PC-3 (cell line): ENCODE results near the gene ST6GALNAC6. TPM values are rescaled to one million over a fixed set of nuclear protein-coding genes. Genes with fewer than 3 reads are reported as not detected.

ENCODE experiments used
- ATAC-seq: fragments of 200-7000 bp; cut with Tn5 transposase; 2 replicates; pipeline ENCODE4 v1.9.1; 2020; ENCODE audit warnings: mild to moderate bottlenecking, moderate library complexity
- BruUV-seq: library from RNA; stranded (reverse); fragments of 400-500 nt; replicated peaks from 2 replicates; lab custom pipeline; 2021; lab: Mats Ljungman, UMichigan
- CTCF ChIA-PET: fragments of 300-600 bp; sonication (Branson Sonifier 250); formaldehyde crosslinking; loops from one replicate; lab custom pipeline; 2022; ENCODE audit warnings: antibody characterized with exemption; lab: Charles Lee
- POLR2A ChIA-PET: fragments of 300-600 bp; sonication (Branson Sonifier 250); formaldehyde crosslinking; loops from one replicate; lab custom pipeline; 2022; ENCODE audit warnings: antibody characterized with exemption; ENCODE audit not compliant: unreplicated experiment; lab: Charles Lee
- DNase-seq: peaks from one replicate; pipeline ENCODE4 v3.0.0-alpha.2; 2015
- H2AFZ ChIP-seq: fragments of 300-600 bp; sonication (generic); 2 replicates; pipeline ENCODE4 v1.6.0; 2016; ENCODE audit warnings: antibody characterized with exemption, low read length
- H3F3A ChIP-seq: fragments of 300-600 bp; sonication (generic); one replicate; pipeline ENCODE4 v1.6.0; 2017; ENCODE audit warnings: antibody characterized with exemption, low read length, control low read depth, mild to moderate bottlenecking; ENCODE audit not compliant: unreplicated experiment
- H3K27ac ChIP-seq: fragments of 300-600 bp; sonication (generic); 2 replicates; pipeline ENCODE4 v1.5.1; 2016; ENCODE audit warnings: mild to moderate bottlenecking, low read length
- H3K27me3 ChIP-seq: fragments of 300-600 bp; sonication (generic); 2 replicates; pipeline ENCODE4 v1.6.1; 2016; ENCODE audit warnings: low read length, mixed read lengths
- H3K36me3 ChIP-seq: fragments of 300-600 bp; sonication (generic); 2 replicates; pipeline ENCODE4 v1.6.1; 2016; ENCODE audit warnings: low read depth, mixed run types, low read length, mixed read lengths
- H3K4me1 ChIP-seq: fragments of 300-600 bp; sonication (generic); 2 replicates; pipeline ENCODE4 v1.5.1; 2016; ENCODE audit warnings: low read length; ENCODE audit not compliant: insufficient read depth
- H3K4me2 ChIP-seq: fragments of 300-600 bp; sonication (generic); 2 replicates; pipeline ENCODE4 v1.6.0; 2016; ENCODE audit warnings: low read length
- H3K4me3 ChIP-seq: fragments of 300-600 bp; sonication (generic); 2 replicates; pipeline ENCODE4 v1.5.1; 2016; ENCODE audit warnings: mild to moderate bottlenecking, low read length, mixed read lengths
- H3K79me2 ChIP-seq: fragments of 300-600 bp; sonication (generic); 2 replicates; pipeline ENCODE4 v1.6.1; 2017; ENCODE audit warnings: low read length, mixed read lengths
- H3K9ac ChIP-seq: fragments of 300-600 bp; sonication (generic); 2 replicates; pipeline ENCODE4 v1.6.0; 2016; ENCODE audit warnings: mild to moderate bottlenecking, low read length
- H3K9me2 ChIP-seq: fragments of 300-600 bp; sonication (generic); replicated peaks from 2 replicates; pipeline ENCODE4 v1.6.1; 2016; ENCODE audit warnings: mixed run types, low read length, mixed read lengths
- H3K9me3 ChIP-seq: fragments of 300-600 bp; sonication (generic); 2 replicates; pipeline ENCODE4 v1.6.1; 2016; ENCODE audit warnings: low read length, mixed read lengths
- H4K20me1 ChIP-seq: fragments of 300-600 bp; sonication (generic); 2 replicates; pipeline ENCODE4 v1.6.1; 2016; ENCODE audit warnings: low read length, mixed read lengths
- EZH2 ChIP-seq: fragments of 300-600 bp; sonication (generic); IDR thresholded peaks from one replicate; pipeline ENCODE4 v1.6.1; 2017; ENCODE audit warnings: antibody characterized with exemption, mild to moderate bottlenecking, low read length; ENCODE audit not compliant: unreplicated experiment
- EZH2phosphoT487 ChIP-seq: fragments of 300-600 bp; sonication (generic); IDR thresholded peaks from 2 replicates; pipeline ENCODE4 v1.6.1; 2018; ENCODE audit warnings: mild to moderate bottlenecking, antibody characterized with exemption, low read length, borderline replicate concordance
- intact Hi-C: fragments of 100-400 bp; cut with micrococcal nuclease; formaldehyde crosslinking; loops from 2 replicates; pipeline ENCODE4 v1.9.0; 2023
- total RNA-seq: library from RNA; depleted of rRNA; stranded (reverse); fragments of >200 nt; gene quantifications from 2 replicates; pipeline ENCODE4 v1.2.3, GENCODE V29; 2014
- TF ChIP-seq, protein P1 (sequence below): fragments of 300-600 bp; sonication (generic); conservative IDR thresholded peaks from 2 replicates; pipeline ENCODE4 v1.5.1; 2017; ENCODE audit warnings: antibody characterized with exemption, low read depth, mild to moderate bottlenecking, low read length

Gene ST6GALNAC6
- total RNA-seq, 1 experiment from 2014 or later = 14.5 TPM

DNA sequence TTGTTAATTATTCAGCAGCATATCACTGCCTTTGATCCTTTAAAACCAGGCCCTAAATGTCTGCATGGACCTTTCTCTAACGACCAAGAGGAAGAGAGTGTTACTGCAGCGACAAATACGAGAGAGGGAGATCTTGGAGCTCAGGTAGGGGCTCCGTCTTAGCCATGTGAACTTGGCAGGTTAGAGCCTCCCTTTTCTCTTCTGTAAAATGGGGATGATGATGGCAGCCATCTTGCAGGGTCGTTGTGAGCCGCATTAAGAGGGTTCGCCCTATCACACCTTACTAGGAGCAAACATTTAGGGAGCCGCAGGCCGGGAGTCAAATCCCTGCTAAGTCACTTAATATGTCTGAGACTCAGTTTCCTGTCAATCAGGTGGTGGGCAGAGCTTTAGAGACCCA is 46.6 kb downstream of the ST6GALNAC6 start:
- ChIA-PET POLR2A (no interaction called here), CTCF (no interaction called here)
- no TSS peak for BruUV-seq
- Histone ChIP-seq H3K4me2 (no peak overlapping the region), H3K27me3 (no peaks in the 10 kb centered on the region), H3K9me2 (no peaks in the 10 kb centered on the region), H3K9me3 (0 out of 2 replicates have a peak, but pooled peaks cover 7% of the 10 kb centered on the region), H3F3A (no peaks in the 10 kb centered on the region), H3K36me3 (no peaks in the 10 kb centered on the region), H4K20me1 (no peaks in the 10 kb centered on the region), H3K27ac (no peak overlapping the region), H3K9ac (no peak overlapping the region), H3K4me1 (no peaks in the 10 kb centered on the region), H3K4me3 (no peak overlapping the region), H3K79me2 (no peaks in the 10 kb centered on the region), H2AFZ (no peak overlapping the region)
- DNase-seq (no peak), ATAC-seq (no peak)
- no peak for TF ChIP-seq EZH2phosphoT487
- no peak for TF ChIP-seq EZH2
- TF ChIP-seq, protein P1, sequence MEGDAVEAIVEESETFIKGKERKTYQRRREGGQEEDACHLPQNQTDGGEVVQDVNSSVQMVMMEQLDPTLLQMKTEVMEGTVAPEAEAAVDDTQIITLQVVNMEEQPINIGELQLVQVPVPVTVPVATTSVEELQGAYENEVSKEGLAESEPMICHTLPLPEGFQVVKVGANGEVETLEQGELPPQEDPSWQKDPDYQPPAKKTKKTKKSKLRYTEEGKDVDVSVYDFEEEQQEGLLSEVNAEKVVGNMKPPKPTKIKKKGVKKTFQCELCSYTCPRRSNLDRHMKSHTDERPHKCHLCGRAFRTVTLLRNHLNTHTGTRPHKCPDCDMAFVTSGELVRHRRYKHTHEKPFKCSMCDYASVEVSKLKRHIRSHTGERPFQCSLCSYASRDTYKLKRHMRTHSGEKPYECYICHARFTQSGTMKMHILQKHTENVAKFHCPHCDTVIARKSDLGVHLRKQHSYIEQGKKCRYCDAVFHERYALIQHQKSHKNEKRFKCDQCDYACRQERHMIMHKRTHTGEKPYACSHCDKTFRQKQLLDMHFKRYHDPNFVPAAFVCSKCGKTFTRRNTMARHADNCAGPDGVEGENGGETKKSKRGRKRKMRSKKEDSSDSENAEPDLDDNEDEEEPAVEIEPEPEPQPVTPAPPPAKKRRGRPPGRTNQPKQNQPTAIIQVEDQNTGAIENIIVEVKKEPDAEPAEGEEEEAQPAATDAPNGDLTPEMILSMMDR = no peak
- intact Hi-C loops = no loop called here

DNA sequence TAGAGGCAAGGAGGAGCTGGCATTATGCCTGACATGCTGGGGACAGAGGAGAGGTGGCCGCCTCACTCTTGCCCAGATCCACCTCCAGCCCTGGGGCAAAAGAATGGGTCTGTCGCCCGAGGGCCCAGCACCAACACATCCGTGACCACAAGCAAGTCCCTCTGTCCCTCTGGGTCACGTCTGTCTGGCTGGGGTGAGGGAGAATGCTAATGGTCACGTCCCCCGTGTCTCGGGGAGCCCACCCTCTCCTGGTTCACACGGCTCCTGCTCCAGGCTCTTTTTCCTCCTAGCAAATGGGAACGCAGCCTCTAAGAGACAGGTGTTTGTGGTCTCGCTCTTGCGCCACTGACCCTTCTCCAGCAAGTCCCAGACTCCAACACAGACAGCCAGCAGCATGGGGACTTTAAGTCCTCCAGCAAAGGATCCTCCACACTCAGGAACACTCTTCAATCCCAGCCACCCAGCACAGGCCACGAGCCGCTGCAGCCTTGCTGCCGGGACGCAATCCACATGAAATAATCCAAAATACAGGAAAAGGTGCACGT is 49.0 kb downstream of the ST6GALNAC6 start:
- no TSS peak for BruUV-seq
- no peak overlapping the region for H3K9ac ChIP-seq
- ChIA-PET POLR2A (interaction anchor here (0.7 kb wide), 1 partner anchor 155 kb away, joined by 9 read pairs; no protein-coding TSS in a partner anchor), CTCF (no interaction called here)
- no peaks in the 10 kb centered on the region for H3K36me3 ChIP-seq
- no peaks in the 10 kb centered on the region for H3K4me1 ChIP-seq
- DNase-seq (no peak), ATAC-seq (no peak)
- intact Hi-C loops = no loop called here
- no peaks in the 10 kb centered on the region for H4K20me1 ChIP-seq
- H3K27me3 ChIP-seq = no peaks in the 10 kb centered on the region
- no peak for TF ChIP-seq EZH2phosphoT487
- TF ChIP-seq, protein P1 = no peak
- TF ChIP-seq EZH2 = no peak
- H3F3A ChIP-seq = no peaks in the 10 kb centered on the region
- no peak overlapping the region for H3K4me2 ChIP-seq
- H2AFZ ChIP-seq = no peak overlapping the region
- H3K27ac ChIP-seq = no peak overlapping the region
- no peaks in the 10 kb centered on the region for H3K9me2 ChIP-seq
- no peak overlapping the region for H3K4me3 ChIP-seq
- H3K9me3 ChIP-seq = 0 out of 2 replicates have a peak, but pooled peaks cover 7% of the 10 kb centered on the region
- no peaks in the 10 kb centered on the region for H3K79me2 ChIP-seq

DNA sequence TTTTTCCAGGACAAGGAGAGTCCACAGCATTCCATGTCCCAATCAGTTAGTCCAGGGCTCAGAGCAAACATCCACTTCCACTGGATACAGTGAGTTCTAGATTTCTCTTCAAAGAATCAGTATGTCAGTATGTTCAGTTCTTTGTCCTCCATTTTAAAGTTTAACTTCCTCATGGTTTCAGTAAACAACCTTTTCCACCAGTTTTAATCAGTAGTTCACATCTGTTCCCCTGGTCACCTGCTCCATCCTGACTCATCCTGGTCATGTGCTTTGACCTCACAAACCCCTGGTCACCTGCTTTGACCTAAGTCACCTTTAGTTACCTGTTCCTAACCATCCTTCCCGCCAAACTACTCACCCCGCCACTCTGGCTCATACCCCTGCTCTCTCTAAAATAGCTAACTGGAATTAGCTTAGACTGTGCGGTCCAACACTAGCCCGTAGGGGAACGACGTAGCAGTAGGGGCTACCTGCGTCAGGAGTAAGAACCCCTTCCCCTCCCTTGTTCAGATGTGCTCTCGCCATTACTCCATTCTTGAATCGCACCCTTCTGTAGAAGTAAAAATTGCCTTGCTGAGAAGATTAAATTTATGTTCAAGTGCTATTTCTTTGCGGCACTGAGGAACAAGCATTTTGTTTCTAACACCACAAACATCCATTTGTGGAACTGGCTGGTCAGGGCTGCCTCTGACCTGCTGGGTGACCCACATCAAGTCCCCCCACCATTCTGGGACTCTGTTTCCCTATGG is 50.5 kb downstream of the ST6GALNAC6 start:
- TF ChIP-seq, protein P1 = no peak
- TF ChIP-seq EZH2phosphoT487 (no peak), EZH2 (no peak)
- no peak for DNase-seq
- ChIA-PET CTCF (no interaction called here), POLR2A (no interaction called here)
- Histone ChIP-seq H4K20me1 (no peaks in the 10 kb centered on the region), H3K79me2 (no peaks in the 10 kb centered on the region), H3F3A (no peaks in the 10 kb centered on the region), H3K27me3 (no peaks in the 10 kb centered on the region), H3K4me1 (no peaks in the 10 kb centered on the region), H3K9ac (no peak overlapping the region), H2AFZ (no peak overlapping the region), H3K27ac (no peak overlapping the region), H3K9me2 (no peaks in the 10 kb centered on the region), H3K4me2 (no peak overlapping the region), H3K9me3 (0 out of 2 replicates have a peak, but pooled peaks cover 7% of the 10 kb centered on the region), H3K4me3 (no peak overlapping the region), H3K36me3 (no peaks in the 10 kb centered on the region)
- intact Hi-C loops = no loop called here
- ATAC-seq = no peak
- no TSS peak for BruUV-seq
